Hypothalamus (tissue), 51 donors: ENCODE measurements around the gene USP28.
"Not testable (repeated sequence)": the region's sequence is repeated elsewhere in the genome, so short reads cannot be mapped to it uniquely, and the experiment has no call there.

ENCODE experiments used
- DNase-seq, 51 donors: peaks; one replicate each; lab custom pipeline; 2025; lab: John Stamatoyannopoulos, UW

USP28 gene

GRCh38 chr11:113875234-113876073, at the start of gene USP28:
Gene USP28, minus strand, starts transcription at chr11:113875572. Its CDS starts 71 bp downstream, at chr11:113875501.
- DNase-seq: peak; percentile 66 to 99 (median 95)

GRCh38 chr11:113923572-113923971, 48.2 kb upstream of the USP28 start:
- no peak for DNase-seq

- DNase-seq: not testable (repeated sequence)
These were observed 36.1 kb upstream of the USP28 start for GRCh38 chr11:113911491-113911890.

GRCh38 chr11:113908098-113908497, 32.7 kb upstream of the USP28 start:
- DNase-seq: no peak

- no peak for DNase-seq
These were observed 32.3 kb upstream of the USP28 start for GRCh38 chr11:113907681-113908080.

GRCh38 chr11:113907152-113907551, 31.8 kb upstream of the USP28 start:
- DNase-seq: no peak

- DNase-seq: no peak
These were observed 31.1 kb upstream of the USP28 start for GRCh38 chr11:113906516-113906915.

GRCh38 chr11:113906038-113906437, 30.7 kb upstream of the USP28 start:
- no peak for DNase-seq

- no peak for DNase-seq
These were observed 29.2 kb upstream of the USP28 start, which contains the start of gene HTR3B for GRCh38 chr11:113904379-113905101. Gene HTR3B, plus strand, starts transcription at chr11:113904796. Its CDS starts 138 bp downstream, at chr11:113904934.

- DNase-seq: no peak
These were observed 25.8 kb upstream of the USP28 start for GRCh38 chr11:113901141-113901540.

- peak in 21 of 51 donors; percentile 1 to 50 (median 11) for DNase-seq
These were observed 20.9 kb upstream of the USP28 start for GRCh38 chr11:113896156-113896879.

GRCh38 chr11:113895367-113896155, 20.2 kb upstream of the USP28 start:
- DNase-seq: no peak

- DNase-seq: no peak
These were observed 19.1 kb upstream of the USP28 start for GRCh38 chr11:113894421-113894996.

- DNase-seq: no peak
These were observed 13.5 kb upstream of the USP28 start for GRCh38 chr11:113888848-113889247.

GRCh38 chr11:113885897-113886296, 10.5 kb upstream of the USP28 start:
- DNase-seq: no peak

- DNase-seq: peak in 1 of 51 donors; percentile 20
These were observed 9.0 kb upstream of the USP28 start for GRCh38 chr11:113884361-113884836.

- DNase-seq: no peak
These were observed 6.5 kb upstream of the USP28 start for GRCh38 chr11:113881856-113882255.

- DNase-seq: no peak
These were observed 5.6 kb upstream of the USP28 start for GRCh38 chr11:113880971-113881370.

GRCh38 chr11:113879446-113879845, 4.1 kb upstream of the USP28 start:
- DNase-seq: not testable (repeated sequence)

GRCh38 chr11:113877670-113878055, 2.3 kb upstream of the USP28 start:
- no peak for DNase-seq
